HCT116 (cell line): ENCODE data around the gene MINDY4.
"Not testable (repeated sequence)": the region's sequence is repeated elsewhere in the genome, so short reads cannot be mapped to it uniquely, and the experiment has no call there.

Experiments
- ATF3 ChIP-seq: IDR thresholded peaks from 2 replicates; pipeline ENCODE4 v1.6.1; 2012
- CTCF ChIP-seq, 3 experiments: fragments of 200-600 bp in 1 of 3; sonication (generic) in 1 of 3; IDR thresholded peaks in 2 of 3; conservative IDR thresholded peaks in 1 of 3; 2 replicates each; pipeline ENCODE4 v1.5.1; 2012 to 2017; ENCODE audit warnings: low read depth in 2 of 3, low read length in 2 of 3, antibody characterized with exemption in 1 of 3, borderline replicate concordance in 1 of 3, control low read depth in 1 of 3, mild to moderate bottlenecking in 1 of 3, mixed read lengths in 1 of 3, mixed run types in 1 of 3, moderate library complexity in 1 of 3; ENCODE audit not compliant: insufficient read depth in 1 of 3
- ELF1 ChIP-seq: IDR thresholded peaks from 2 replicates; pipeline ENCODE4 v1.6.1; 2012; ENCODE audit warnings: low read depth, borderline replicate concordance
- EZH2 ChIP-seq: fragments of 200-600 bp; sonication (generic); IDR thresholded peaks from 2 replicates; pipeline ENCODE4 v1.6.1; 2017; ENCODE audit warnings: antibody characterized with exemption, mixed run types
- EZH2phosphoT487 ChIP-seq: fragments of 200-600 bp; IDR thresholded peaks from 2 replicates; pipeline ENCODE4 v1.6.1; 2018; ENCODE audit warnings: antibody characterized with exemption, borderline replicate concordance
- FOSL1 ChIP-seq: IDR thresholded peaks from 2 replicates; pipeline ENCODE4 v1.6.1; 2012; ENCODE audit warnings: low read depth
- MAX ChIP-seq: IDR thresholded peaks from 2 replicates; pipeline ENCODE4 v1.6.1; 2012
- POLR2A ChIP-seq: IDR thresholded peaks from 2 replicates; pipeline ENCODE4 v1.7.0; 2011; ENCODE audit warnings: borderline replicate concordance; ENCODE audit not compliant: insufficient read depth, insufficient read length; ENCODE audit errors: extremely low read depth
- POLR2AphosphoS5 ChIP-seq: IDR thresholded peaks from 2 replicates; pipeline ENCODE4 v1.6.1; 2011; ENCODE audit warnings: mild to moderate bottlenecking, low read depth, low read length, moderate library complexity
- RAD21 ChIP-seq: IDR thresholded peaks from 2 replicates; pipeline ENCODE4 v1.6.1; 2012; ENCODE audit warnings: low read depth, mild to moderate bottlenecking
- REST ChIP-seq: IDR thresholded peaks from 2 replicates; pipeline ENCODE4 v1.6.1; 2012; ENCODE audit warnings: low read depth
- SP1 ChIP-seq: IDR thresholded peaks from 2 replicates; pipeline ENCODE4 v1.6.1; 2012; ENCODE audit warnings: low read depth
- YY1 ChIP-seq: IDR thresholded peaks from 2 replicates; pipeline ENCODE4 v1.6.1; 2011; ENCODE audit warnings: low read length, low read depth, moderate library complexity, mild to moderate bottlenecking; ENCODE audit not compliant: insufficient replicate concordance; ENCODE audit errors: extremely low read depth
- ZNF274 ChIP-seq: fragments of 200-500 bp; sonication (Bioruptor generic); IDR thresholded peaks from 2 replicates; pipeline ENCODE4 v1.6.1; 2014; ENCODE audit warnings: mild to moderate bottlenecking, low read depth, low read length, inconsistent platforms

- TF ChIP-seq CTCF (IDR thresholded peaks at IDR 0.05 in 2 of 3, conservative IDR thresholded peaks at IDR 0.05 in 1 of 3; ENCODE audit: borderline replicate concordance in 1 of 3, insufficient read depth in 1 of 3, low read depth in 2 of 3, low read length in 2 of 3); YY1; POLR2A; FOSL1; POLR2AphosphoS5; EZH2phosphoT487; SP1; ZNF274; EZH2; REST; ELF1; MAX; ATF3; RAD21: not testable (repeated sequence)
Measured at GRCh38 chr7:30807477-30807876, 36.3 kb downstream of the MINDY4 start.
